Measurements from ENCODE around the gene THSD7B.

The THSD7B gene

DNA sequence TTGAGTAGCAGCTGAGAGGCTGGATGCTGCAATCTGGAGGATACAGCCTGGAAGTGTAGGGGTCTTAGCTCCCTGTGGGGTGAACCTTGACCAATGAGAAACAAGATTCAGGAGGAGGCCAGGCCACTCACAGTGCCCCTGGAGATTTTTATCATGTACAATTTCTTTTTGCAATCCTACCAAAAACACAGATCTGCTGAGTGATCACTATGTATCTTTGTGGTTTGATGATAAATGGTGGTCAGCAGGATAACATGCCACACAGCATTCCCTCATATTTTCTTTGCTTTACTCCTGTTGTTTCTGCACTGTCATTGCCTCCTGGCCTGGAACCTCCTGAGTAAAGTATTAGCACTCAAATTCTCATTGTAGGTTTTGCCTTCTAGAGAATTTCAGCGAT lies 357.9 kb downstream of the THSD7B start:
- DNase-seq (ENCODE audit: low read depth in 2 of 3, low spot score in 2 of 3) = no peak

DNA sequence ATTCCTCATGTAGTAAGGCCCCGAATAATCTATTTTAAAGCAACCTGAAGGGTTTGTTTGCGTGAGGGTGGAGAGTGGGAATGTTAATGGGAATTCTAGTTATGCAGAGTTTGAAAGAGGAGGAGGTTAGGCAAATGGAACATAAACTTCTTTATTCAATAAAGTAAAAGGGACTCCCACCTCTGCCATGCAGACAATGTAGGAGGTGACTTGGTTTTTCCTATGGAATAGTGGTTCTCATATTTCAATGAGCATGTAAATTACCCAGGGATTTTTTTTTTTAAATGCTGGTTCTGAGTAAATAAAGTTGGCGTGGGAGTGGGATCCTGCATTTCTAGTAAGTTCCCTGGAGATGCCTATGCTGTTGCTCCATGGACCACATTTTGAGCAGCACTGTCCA lies 367.9 kb downstream of the THSD7B start:
- no peak for DNase-seq (ENCODE audit: low read depth in 2 of 3, low spot score in 2 of 3)

DNA sequence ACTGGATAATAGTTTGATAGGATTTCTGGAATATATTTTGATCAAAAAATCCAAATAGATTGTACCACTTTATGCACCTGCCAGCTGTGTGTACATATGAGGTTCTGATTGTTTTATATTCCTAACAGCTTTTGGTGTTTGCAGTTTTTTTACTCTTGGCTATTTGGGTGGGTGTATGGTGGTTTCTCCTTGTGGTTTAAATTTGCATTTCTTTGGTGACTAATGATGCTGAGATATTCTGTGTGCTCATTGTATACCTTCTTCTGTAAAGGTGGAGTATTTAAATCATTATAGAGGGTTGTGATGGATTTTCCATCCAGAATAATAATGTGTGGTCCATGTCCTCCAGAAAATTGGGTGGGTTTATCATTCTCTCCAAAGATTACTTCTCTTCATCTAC lies 372.9 kb downstream of the THSD7B start:
- no peak for DNase-seq (ENCODE audit: low read depth in 2 of 3, low spot score in 2 of 3)

DNA sequence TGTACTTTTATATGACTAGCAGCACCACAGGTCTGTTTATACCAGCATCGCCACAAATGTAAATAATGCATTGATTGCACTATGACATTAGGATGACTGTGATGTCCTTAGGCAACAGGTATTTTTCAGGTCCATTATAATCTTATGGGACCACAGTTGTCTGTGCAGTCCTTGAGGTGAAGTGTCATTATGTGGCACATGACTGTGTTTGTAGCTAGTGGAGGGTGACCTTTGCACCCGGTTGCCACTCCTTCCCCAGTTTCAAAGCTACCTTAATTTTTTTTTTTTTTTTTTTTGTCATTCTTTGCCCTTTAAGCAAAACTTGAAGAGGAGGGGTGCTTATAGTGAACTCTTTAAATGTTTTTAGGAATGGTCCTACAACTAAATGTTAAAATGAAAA lies 386.4 kb downstream of the THSD7B start:
- no peak for DNase-seq (ENCODE audit: low read depth in 2 of 3, low spot score in 2 of 3)

DNA sequence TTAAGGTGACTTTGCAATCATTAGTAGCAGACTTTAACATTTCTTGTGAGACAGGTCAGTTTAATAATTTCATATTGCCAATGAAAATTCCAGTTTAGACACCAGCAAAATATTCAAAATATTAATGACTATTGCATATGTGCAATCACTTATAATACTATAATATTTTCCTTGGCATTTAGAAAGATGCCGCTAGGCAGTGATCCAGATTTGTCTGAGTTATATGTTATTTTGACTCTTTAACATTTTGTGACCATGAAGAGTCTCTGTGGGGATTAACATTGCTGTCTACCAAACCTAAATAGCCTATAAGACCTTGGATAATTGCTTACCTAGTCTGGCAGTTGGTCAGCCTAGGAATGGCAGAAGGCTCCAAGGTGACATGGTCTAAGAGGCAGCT lies 389.6 kb downstream of the THSD7B start:
- DNase-seq (ENCODE audit: low read depth in 2 of 3, low spot score in 2 of 3) = no peak

DNA sequence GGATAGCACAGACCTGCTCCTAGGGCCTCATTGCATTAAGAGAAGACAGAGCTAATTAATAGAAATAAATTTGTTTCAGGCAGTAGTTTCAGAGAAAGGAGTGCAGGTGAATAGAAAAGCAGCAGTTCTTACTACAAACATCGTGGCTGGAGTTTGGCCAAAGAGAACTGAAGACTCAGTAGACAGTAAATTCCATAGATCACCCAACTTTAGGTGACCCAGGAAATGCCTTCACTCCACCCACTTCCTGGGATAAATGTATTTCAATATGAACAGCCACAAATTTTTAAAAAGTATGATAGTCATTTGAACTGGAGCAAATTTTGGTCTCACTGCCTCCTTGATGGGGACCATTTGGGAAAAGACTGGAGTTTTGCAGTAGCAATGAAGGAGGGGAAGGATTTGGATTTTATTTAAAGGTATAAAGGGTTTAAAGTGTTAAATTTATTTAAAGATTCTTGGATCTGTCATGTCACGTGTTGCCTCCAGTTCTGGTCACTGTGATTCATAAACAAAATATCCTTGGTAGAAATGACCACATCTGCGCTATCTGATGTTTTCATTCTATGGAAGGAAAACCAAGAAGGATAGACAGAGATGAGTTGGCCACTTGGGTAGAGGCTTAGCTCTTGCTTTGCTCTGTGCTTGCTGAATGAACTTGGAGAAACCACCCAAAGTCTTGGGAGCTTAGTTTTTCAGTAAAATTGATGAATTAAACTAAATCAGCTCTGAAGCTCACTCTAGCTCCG lies 390.2 kb downstream of the THSD7B start:
- DNase-seq (ENCODE audit: low read depth in 2 of 3, low spot score in 2 of 3) = no peak

DNA sequence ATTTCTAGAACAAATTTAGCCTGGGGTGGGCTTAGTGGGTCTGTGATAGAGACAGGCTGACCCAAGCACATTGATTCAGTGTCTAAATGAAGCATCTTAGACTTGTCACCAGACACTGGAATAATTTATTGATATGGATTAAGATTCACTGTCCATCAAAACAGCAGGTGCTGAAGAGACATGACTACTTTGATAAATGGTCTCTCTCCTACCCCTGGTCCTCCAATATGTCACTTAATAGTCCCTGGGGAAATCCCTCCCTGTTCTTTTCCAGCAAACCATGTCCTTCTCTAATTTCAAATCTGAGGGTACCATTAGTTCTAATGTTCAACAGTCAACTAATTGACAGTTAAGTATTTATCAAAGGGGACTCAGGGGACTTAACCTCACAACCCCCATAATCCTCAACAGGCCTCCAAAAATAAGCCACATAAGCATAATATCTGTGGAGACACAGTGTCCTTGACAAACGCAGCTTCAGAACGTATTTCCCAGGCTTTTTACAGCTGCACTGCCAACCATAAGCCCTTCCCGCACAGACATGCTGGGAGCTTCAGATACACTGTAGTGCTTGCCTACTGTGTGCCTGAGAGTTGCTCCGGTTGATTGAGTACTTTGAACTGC lies 391.0 kb downstream of the THSD7B start:
- DNase-seq (ENCODE audit: low read depth in 2 of 3, low spot score in 2 of 3) = no peak

DNA sequence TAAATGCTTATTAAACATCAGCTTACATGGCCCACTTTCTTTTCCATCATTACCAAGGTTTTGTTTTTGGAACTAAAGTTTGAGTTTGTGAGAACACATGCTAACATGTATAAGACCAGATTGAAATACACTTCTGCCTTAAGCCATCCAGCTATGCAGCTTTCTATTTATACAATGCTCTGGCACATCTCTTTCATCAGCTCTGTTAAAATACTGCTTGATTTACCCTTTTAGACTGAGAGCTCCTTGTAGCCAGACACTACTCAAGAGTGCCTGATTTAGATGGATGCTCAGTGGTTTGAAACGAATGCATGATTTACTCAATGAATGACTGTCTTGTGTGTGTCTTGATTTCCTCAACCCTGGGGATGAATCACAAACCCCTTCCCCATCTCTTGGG lies 392.5 kb downstream of the THSD7B start:
- no peak for DNase-seq (ENCODE audit: low read depth in 2 of 3, low spot score in 2 of 3)

DNA sequence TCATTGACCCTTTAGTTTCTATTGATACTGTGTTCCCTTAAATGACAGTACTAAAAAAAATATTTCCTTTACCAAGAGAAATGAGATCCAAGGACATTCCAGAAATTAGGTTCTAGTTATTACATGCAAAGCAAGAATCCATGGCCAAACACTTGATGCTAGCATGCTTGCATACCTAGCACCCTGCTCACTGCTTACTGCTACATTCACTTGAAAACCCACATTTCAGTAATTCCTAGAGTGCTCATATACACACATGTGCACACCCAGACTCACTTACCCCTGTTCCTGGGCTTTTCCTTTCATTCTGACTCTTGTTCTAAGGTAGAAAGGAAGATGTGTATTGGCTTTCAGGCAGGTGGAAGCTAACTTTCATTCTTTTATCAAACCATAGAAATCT lies 395.9 kb downstream of the THSD7B start:
- no peak for DNase-seq (ENCODE audit: low read depth in 2 of 3, low spot score in 2 of 3)

DNA sequence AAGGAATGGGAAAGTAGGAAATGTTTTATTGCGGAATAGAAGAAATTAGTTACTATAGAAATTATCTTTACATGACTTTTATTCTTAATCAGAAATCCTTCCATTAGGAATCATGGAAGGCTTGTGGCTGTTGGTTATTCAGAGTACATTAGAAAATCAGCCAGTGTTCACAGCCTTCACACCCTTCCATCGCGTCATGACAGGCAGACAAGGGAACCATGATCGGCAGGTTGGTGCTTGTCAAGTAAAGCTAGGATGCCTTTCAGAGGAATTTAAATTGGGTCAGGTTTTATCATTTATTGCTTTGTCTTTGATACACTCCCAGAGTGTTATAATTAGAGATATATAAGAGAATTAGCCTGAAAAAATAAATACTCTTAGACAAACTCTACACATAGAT lies 400.6 kb downstream of the THSD7B start:
- no peak for DNase-seq (ENCODE audit: low read depth in 2 of 3, low spot score in 2 of 3)

DNA sequence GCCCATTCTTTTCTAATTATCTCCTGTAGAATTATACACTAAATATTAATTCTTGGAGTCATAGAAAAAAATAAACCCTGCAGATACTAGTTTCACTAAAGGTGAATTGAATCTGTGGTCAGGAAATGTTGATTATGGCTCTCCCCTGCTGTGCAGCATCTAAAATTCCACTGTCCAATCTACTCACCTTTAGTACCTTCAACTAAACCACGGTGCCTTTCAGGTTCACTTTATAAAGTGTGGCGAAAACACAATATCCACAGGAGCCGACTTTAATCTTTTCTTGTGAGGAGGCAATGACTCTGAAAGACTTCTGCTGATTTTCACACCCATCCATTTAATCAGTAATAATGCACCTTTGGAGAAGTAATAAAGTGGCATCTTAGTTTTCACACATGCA lies 402.3 kb downstream of the THSD7B start:
- DNase-seq (ENCODE audit: low read depth in 2 of 3, low spot score in 2 of 3) = no peak

DNA sequence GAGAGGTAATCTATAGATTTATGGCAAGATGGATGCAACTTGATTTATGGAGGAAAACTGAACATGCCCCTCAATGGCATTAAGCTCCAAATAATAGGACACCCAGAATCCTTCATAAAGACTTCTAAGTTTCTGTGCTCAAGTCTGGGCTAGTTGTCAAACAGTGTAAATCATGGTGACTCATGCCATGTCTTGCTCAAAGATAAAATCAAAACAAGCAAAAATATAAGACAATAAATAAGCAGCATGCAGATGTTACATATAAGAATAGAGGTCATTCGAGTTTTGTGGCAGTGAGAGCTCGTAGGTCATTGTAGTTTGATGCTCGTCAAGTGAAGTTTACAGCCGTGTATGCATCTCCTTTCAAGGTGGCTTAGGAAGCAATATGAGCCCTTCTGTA lies 403.2 kb downstream of the THSD7B start:
- no peak for DNase-seq (ENCODE audit: low read depth in 2 of 3, low spot score in 2 of 3)

DNA sequence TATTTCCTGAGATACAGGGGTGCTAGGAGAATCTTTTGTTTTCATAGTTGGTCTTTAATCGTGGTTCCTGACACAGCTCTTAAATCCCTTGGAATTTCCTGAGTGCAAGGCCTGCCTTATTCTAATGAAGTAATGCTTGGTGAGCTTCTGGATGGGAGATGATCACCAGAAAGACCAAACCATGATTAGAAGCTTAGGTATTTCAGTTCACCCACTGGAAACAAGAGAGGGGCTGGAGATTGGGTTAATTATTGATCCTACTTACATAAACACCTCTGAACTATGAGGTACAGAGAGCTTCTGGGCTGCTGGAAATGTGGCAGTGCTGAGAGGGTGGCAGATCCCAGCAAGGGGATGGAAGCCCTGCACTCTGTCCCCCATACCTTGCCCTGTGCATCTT lies 406.8 kb downstream of the THSD7B start:
- no peak for DNase-seq (ENCODE audit: low read depth in 2 of 3, low spot score in 2 of 3)

DNA sequence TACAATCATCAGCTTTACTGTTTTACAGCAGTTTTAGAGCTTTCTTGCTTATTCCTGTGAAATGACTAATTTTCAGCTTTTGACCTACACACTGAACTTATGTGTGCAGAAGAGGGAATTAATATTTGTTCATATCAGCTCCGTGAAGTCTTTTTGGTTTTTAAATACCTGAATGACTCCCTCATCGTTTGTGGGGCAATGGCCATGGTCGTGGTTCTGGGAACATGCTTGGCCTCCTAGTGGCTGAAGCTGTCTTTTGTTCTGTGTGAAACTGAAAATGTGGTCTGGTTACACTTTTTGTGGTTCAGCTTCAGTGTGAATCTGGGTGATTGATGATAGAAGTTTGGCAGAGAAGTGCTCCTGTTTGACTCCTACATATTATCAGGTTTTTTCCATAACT lies 408.1 kb downstream of the THSD7B start:
- DNase-seq (ENCODE audit: low read depth in 2 of 3, low spot score in 2 of 3) = no peak

DNA sequence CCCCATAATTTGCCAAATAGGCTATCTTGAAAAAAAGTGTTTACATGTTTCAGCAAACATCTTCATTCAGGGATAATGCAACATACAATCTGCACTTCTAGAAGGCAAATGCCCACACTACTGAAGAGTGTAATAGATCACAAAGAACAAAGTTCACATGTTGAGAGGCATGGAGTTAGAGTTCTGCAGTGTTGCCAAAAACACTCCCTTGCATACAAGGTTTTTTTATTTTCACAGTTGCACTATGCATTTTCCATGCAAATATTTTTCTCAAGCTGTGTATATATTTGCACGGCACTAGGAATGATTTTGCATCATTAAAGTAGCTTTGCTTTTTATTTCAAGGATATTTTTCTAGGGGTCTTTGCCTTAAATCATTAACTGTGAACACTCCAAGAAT lies 409.9 kb downstream of the THSD7B start:
- no peak for DNase-seq (ENCODE audit: low read depth in 2 of 3, low spot score in 2 of 3)

DNA sequence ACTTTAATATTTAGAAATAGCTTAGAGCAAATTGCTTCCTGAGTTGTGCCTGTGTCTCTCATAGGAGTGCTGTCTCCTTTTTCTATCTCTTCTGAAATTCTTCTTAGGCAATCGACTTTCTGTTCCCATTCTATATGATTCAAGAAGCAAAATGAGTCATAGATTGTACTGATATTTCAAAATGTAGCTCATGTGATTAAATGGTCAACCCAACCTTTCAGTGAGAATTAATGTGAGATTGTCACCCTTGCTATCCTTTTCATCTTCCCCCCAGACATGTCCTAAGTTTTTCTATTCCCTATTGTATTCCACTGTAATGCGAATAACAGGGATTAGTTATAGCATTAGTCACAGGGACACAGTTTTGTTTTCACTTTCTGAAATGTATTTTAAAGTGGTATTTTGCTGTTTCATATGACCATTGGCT lies 413.6 kb downstream of the THSD7B start:
- no peak for DNase-seq (ENCODE audit: low read depth in 2 of 3, low spot score in 2 of 3)

DNA sequence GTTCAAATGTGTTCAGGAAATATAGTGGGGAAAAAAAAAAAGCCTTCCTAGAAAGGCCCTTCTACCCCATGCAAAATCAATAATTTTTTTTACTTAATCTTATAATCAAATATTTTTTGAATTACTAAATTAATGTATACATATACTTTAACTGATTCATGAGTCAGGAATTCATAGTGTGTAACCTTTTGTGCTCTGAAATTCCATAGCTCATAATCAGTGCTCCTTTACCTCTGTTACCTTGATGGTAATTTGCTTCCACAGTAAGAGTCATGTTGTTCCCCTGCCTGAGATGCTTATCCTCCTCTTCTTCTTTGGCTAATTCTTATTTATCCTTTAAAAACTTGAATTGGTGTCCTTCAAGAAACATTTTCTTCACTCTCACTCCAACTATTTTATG lies 414.2 kb downstream of the THSD7B start:
- no peak for DNase-seq (ENCODE audit: low read depth in 2 of 3, low spot score in 2 of 3)

DNA sequence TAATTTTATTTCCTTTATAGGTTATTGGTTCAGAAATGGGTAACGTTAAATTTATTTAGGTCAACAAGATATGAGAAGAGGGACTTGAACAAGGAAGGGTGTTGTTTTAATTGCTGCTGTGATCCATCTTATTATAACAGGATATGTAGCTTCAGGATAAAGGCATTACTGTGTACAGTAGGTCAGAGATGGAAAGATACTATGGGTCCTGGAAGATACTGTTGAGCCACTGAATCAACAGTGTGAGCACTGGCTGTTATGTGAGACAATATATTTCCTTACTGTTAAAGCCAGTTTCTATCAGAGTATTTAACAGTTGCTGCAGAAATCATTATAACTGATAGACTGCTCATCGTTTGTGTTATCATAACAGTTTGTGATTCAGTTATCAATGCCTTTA lies 414.7 kb downstream of the THSD7B start:
- DNase-seq (ENCODE audit: low read depth in 2 of 3, low spot score in 2 of 3) = no peak

DNA sequence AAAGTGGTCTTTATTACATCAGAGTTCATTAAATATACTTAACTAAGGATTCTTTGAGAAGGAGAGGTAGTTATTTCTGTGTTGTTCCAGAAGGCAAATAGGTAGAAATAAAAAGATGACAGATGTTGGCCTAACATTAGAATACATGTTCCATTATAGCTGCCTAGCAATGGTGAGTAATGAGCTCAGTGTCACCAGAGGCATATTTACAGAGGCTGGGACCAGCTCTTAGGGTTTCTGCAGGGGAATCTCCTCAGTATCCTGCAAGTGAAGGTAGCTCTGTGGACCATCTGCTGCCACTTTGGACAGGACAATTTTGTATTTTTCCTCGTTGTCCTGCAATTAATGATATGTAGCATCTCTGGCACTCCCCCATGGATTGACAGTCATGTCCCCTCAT lies 416.0 kb downstream of the THSD7B start:
- no peak for DNase-seq (ENCODE audit: low read depth in 2 of 3, low spot score in 2 of 3)

DNA sequence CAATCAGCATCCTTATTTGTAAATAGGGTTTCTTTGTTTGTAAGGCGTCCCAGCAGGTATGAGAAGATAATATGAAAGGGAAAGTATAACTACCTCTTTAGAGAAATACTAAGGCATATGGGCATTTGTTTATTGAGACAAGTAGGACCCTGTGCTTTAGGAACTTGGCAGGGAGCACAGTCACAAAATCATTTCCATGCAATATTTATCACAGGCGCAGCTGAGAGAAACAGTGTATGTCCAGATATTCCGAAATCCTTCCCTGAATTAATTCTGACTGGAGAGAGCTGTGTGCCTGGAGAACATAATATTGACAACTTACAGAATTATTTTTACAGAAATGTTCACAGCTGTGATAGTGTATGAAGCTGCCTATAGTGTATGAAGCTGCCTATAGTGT lies 416.7 kb downstream of the THSD7B start:
- no peak for DNase-seq (ENCODE audit: low read depth in 2 of 3, low spot score in 2 of 3)

DNA sequence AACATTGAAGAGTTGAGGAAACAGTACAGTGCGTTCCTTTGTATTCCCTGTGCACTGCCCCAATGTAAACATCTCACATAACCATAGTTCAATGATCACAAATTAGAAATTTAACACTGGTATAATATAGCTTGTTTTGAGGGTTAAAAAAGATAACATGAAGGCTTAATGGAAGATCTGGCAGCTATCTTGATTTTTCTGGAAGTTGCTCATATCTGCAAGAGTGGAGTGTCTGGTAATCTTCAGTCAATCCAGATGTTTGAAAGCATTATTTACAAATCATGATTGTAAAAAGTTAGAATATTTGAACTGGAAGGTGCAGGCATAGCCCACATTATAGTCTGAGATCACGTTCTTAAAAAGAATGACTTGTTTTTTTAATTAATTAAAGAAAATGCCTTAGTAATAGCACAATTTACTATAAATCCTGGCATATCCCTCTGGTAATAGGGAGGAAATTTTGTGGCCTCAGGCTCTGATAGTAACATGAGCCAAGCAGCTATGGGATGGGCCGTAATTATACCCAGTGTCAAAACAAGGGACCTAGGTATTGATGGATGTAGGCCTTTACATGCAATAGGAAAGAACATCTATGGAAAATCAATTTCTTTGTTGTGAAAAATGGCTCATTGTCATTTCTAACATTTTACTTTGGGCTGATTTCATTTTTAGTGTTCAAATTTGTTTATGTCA lies 418.0 kb downstream of the THSD7B start:
- no peak for DNase-seq (ENCODE audit: low read depth in 2 of 3, low spot score in 2 of 3)

DNA sequence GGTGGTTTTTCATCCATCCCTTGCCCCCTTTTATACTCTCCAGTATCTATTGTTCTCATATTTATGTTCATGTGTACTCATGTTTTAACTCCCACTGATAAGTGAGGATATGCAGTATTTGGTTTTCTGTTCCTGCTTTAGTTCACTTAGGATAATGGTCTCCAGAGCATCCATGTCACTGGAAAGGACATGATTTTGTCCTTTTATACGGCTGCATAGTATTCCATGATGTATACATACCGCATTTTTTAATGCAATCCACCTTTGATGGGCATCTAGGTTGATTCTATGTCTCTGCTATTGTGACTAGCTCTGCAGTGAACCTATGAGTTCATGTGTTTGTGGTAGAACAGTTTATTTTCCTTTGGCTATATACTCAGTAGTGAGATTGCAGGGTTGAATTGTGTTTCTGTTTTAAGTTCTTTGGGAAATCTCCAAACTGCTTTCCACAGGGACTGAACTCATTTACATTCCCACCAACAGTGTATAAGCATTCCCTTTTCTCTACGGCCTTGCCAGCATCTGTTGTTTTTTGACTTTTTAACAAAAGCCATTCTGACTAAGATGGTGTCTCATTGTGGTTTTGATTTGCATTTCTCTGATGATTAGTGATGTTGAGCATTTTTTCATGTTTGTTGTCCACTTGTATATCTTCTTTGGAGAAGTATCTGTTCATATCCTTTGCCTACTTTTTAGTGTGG lies 420.2 kb downstream of the THSD7B start:
- DNase-seq (ENCODE audit: low read depth in 2 of 3, low spot score in 2 of 3) = no peak
